ENCODE data around the gene CRIP3.
"Not testable (repeated sequence)": the region's sequence is repeated elsewhere in the genome, so short reads cannot be mapped to it uniquely, and the experiment has no call there.

Gene CRIP3

GRCh38 chr6:43308101-43308989 is at the start of gene CRIP3:
Gene CRIP3, minus strand, starts transcription at chr6:43308826. Its CDS starts 34 bp downstream, at chr6:43308792.
- peak; percentile 64 for DNase-seq

- DNase-seq, result no peak
Observed at GRCh38 chr6:43355862-43356590, 47.4 kb upstream of the CRIP3 start.

GRCh38 chr6:43351951-43352350 is 43.3 kb upstream of the CRIP3 start:
- not testable (repeated sequence) for DNase-seq

- DNase-seq, result no peak
Observed at GRCh38 chr6:43347444-43347843, 38.8 kb upstream of the CRIP3 start.

- DNase-seq, result no peak
Observed at GRCh38 chr6:43347021-43347420, 38.4 kb upstream of the CRIP3 start.

GRCh38 chr6:43346243-43346642 is 37.6 kb upstream of the CRIP3 start:
- DNase-seq, result not testable (repeated sequence)

GRCh38 chr6:43339168-43339567 is 30.5 kb upstream of the CRIP3 start:
- DNase-seq, result no peak

GRCh38 chr6:43338243-43338642 is 29.6 kb upstream of the CRIP3 start:
- DNase-seq, result no peak

- DNase-seq, result no peak
Observed at GRCh38 chr6:43336382-43336781, 27.8 kb upstream of the CRIP3 start.

- no peak for DNase-seq
Observed at GRCh38 chr6:43335469-43335868, 26.8 kb upstream of the CRIP3 start.

- no peak for DNase-seq
Observed at GRCh38 chr6:43334466-43335095, 26.0 kb upstream of the CRIP3 start.

GRCh38 chr6:43331891-43332290 is 23.3 kb upstream of the CRIP3 start:
- no peak for DNase-seq

- no peak for DNase-seq
Observed at GRCh38 chr6:43331470-43331869, 22.8 kb upstream of the CRIP3 start.

GRCh38 chr6:43328528-43328927 is 19.9 kb upstream of the CRIP3 start:
- DNase-seq, result no peak

- DNase-seq, result no peak
Observed at GRCh38 chr6:43325876-43326275, 17.2 kb upstream of the CRIP3 start.

GRCh38 chr6:43318011-43318410 is 9.4 kb upstream of the CRIP3 start:
- no peak for DNase-seq

GRCh38 chr6:43313813-43314212 is 5.2 kb upstream of the CRIP3 start:
- DNase-seq, result no peak

GRCh38 chr6:43311666-43312065 is 3.0 kb upstream of the CRIP3 start:
- DNase-seq, result no peak

GRCh38 chr6:43310624-43311023 is 2.0 kb upstream of the CRIP3 start:
- DNase-seq, result no peak

- no peak for DNase-seq
Observed at GRCh38 chr6:43310134-43310533, 1.5 kb upstream of the CRIP3 start.

GRCh38 chr6:43308990-43309477 is 408 bp upstream of the CRIP3 start:
- DNase-seq, result no peak

GRCh38 chr6:43307451-43308100 is 1.1 kb downstream of the CRIP3 start:
- DNase-seq, result no peak

- no peak for DNase-seq
Observed at GRCh38 chr6:43306086-43306485, 2.5 kb downstream of the CRIP3 start.
